ENCODE results near the gene CORT. TPM values are rescaled to one million over a fixed set of nuclear protein-coding genes. Genes with fewer than 3 reads are reported as not detected.
"Not testable (repeated sequence)": the region's sequence is repeated elsewhere in the genome, so short reads cannot be mapped to it uniquely, and the experiment has no call there.

CORT gene
- total RNA-seq, 4 donors from 2014 or later, result 0.29 to 1.2 (median 0.33) TPM; not detected in 1

DNA sequence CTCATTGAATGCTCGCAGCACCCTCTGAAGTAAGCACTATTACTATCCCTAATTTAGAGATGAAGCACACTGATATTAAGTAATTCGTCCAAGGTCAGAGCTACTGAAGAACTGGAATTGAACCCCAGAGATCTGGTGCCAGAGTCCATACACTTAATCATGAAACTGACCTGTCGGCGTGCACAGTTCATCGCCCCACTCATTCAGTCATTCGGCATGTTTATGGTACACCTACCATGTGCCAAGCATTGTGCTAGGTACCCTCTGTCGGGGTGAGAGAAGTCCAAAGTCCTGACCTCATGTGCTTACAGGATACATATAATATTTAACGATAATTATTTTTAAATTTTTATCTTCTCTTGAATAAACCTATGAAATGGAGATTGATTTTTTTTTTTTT, 25.2 kb upstream of the CORT start:
- Histone ChIP-seq H3K27ac (replicated peaks in 1 of 4) (no peak overlapping the region), H3K27me3 (no peaks in the 10 kb centered on the region), H3K36me3 (peaks cover 2 to 20% (median 19%) of the 10 kb centered on the region in 4 donors), H3K4me1 (peaks cover 0 to 10% (median 6%) of the 10 kb centered on the region in 4 donors), H3K9me3 (no peaks in the 10 kb centered on the region), H3K4me3 (no peak overlapping the region)
- DNase-seq (ENCODE audit: extremely low spot score), result no peak
- 75% methylated on average over 8 of the region's 8 CpGs for WGBS
- intact Hi-C loops (cut with DNase I), result loop anchor here (5.0 kb wide), 1 partner anchor 547 kb away; no protein-coding TSS in a partner anchor
- no peak for TF ChIP-seq POLR2A (IDR thresholded peaks at IDR 0.05; ENCODE audit: low read depth)
- no peak for TF ChIP-seq POLR2AphosphoS5 (IDR thresholded peaks at IDR 0.05)
- no peak for TF ChIP-seq CTCF (IDR thresholded peaks at IDR 0.05)
- TF ChIP-seq EP300 (IDR thresholded peaks at IDR 0.05), result no peak

DNA sequence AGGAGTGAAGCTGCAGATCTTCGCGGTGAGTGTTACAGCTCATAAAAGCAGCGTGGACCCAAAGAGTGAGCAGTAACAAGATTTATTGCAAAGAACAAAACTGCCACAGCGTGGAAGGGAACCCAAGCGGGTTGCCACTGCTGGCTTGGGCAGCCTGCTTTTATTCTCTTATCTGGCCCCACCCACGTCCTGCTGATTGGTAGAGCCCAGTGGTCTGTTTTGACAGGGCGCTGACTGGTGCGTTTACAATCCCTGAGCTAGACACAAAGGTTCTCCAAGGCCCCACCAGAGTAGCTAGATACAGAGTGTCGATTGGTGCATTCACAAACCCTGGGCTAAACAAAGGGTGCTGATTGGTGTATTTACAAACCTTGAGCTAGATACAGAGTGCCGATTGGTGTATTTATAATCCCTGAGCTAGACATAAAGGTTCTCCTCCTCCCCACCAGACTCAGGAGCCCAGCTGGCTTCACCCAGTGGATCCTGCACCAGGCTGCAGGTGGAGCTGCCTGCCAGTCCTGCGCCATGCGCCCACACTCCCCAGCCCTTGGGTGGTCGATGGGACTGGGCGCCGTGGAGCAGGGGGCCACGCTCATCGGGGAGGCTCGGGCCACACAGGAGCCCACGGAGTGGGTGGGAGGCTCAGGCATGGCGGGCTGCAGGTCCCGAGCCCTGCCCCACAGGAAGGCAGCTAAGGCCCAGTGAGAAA, 23.9 kb upstream of the CORT start:
- H3K36me3 ChIP-seq; H3K9me3 ChIP-seq; H3K27me3 ChIP-seq; DNase-seq (ENCODE audit: extremely low spot score); H3K27ac ChIP-seq (replicated peaks in 1 of 4); H3K4me3 ChIP-seq: not testable (repeated sequence)
- 84% methylated on average over 21 of the region's 21 CpGs for WGBS
- peaks cover under 1 to 17% (median 12%) of the 10 kb centered on the region in 4 donors for H3K4me1 ChIP-seq
- intact Hi-C loops (cut with DNase I), result loop anchor here (5.0 kb wide), 1 partner anchor 549 kb away; no protein-coding TSS in a partner anchor

DNA sequence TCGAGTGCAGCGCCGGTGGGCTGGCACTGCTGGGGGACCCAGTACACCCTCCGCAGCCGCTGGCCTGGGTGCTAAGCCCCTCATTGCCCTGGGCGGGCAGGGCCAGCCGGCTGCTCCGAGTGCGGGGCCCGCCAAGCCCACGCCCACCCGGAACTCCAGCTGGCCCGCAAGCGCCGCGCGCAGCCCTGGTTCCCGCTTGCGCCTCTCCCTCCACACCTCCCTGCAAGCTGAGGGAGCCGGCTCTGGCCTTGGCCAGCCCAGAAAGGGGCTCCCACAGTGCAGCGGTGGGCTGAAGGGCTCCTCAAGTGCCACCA, 23.3 kb upstream of the CORT start:
- WGBS, result 100% methylated on average over 2 of the region's 21 CpGs
- peaks cover 6 to 22% (median 17%) of the 10 kb centered on the region in 4 donors for H3K4me1 ChIP-seq
- DNase-seq (ENCODE audit: extremely low spot score); H3K27me3 ChIP-seq; H3K27ac ChIP-seq (replicated peaks in 1 of 4); H3K9me3 ChIP-seq; H3K36me3 ChIP-seq; H3K4me3 ChIP-seq: not testable (repeated sequence)
- intact Hi-C loops (cut with DNase I), result loop anchor here (5.0 kb wide), 1 partner anchor 549 kb away; no protein-coding TSS in a partner anchor

DNA sequence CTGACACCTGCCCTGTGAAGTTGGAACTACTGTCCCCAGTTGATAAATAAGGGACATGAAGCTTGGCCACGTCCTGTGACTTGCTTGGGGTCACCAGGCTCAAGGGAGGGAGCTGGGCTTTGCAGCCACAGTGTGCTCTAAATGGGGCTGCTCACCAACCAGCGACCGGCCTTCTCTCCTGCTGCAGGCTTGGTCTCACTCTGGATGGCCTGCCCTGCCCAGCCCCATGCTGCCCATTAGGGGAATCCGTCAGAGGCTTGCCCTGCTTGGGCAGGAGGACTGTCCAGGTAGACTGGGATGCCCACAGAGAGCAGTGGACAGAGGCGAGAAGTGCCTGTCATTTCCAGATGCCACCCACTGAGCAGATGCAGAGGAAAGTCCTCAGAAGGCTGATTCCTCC, 20.8 kb upstream of the CORT start:
- intact Hi-C loops (cut with DNase I), result loop anchor here (2.0 to 5.0 kb wide), 3 partner anchors 24 to 552 kb away; no protein-coding TSS in a partner anchor
- no peak for TF ChIP-seq CTCF (IDR thresholded peaks at IDR 0.05)
- TF ChIP-seq POLR2A (IDR thresholded peaks at IDR 0.05; ENCODE audit: low read depth), result no peak
- no peak for TF ChIP-seq EP300 (IDR thresholded peaks at IDR 0.05)
- TF ChIP-seq POLR2AphosphoS5 (IDR thresholded peaks at IDR 0.05), result no peak
- Histone ChIP-seq H3K9me3 (no peaks in the 10 kb centered on the region), H3K4me3 (no peak overlapping the region), H3K27me3 (no peaks in the 10 kb centered on the region), H3K36me3 (no peaks in the 10 kb centered on the region), H3K27ac (replicated peaks in 1 of 4) (no peak overlapping the region), H3K4me1 (peaks cover 8 to 30% (median 20%) of the 10 kb centered on the region in 4 donors)
- WGBS, result 78% methylated on average over 4 of the region's 5 CpGs
- no peak for DNase-seq (ENCODE audit: extremely low spot score)

DNA sequence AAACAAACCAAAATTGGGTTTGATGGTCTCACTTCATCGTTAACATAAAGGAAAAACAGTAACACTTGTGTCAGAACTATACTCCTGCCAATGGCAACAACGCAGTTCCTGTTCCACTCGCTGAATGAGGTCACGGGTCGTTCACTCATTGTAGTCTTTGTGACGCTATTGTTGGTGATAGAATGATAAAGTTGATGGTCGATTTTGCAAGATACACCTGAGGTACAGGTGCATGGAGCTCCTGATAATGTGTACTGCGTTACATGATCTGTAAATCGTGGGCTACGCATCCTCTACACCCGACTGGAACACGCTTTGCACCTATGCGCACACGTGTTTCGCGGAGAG, 20.0 kb upstream of the CORT start:
- DNase-seq (ENCODE audit: extremely low spot score), result no peak
- WGBS, result 38% methylated on average over 7 of the region's 16 CpGs
- Histone ChIP-seq H3K9me3 (no peaks in the 10 kb centered on the region), H3K27me3 (no peaks in the 10 kb centered on the region), H3K4me3 (peak overlapping the region; percentile 70 to 83 (median 77)), H3K36me3 (peaks cover 0 to 4% (median 0%) of the 10 kb centered on the region in 4 donors), H3K27ac (replicated peaks in 1 of 4) (peak overlapping the region; percentile 67 to 83 (median 79)), H3K4me1 (peaks cover 8 to 30% (median 20%) of the 10 kb centered on the region in 4 donors)
- TF ChIP-seq CTCF (IDR thresholded peaks at IDR 0.05) (no peak), EP300 (IDR thresholded peaks at IDR 0.05) (no peak), POLR2AphosphoS5 (IDR thresholded peaks at IDR 0.05) (no peak), POLR2A (IDR thresholded peaks at IDR 0.05; ENCODE audit: low read depth) (no peak)
- intact Hi-C loops (cut with DNase I), result loop anchor here (2.0 to 5.0 kb wide), 5 partner anchors 25 to 553 kb away; no protein-coding TSS in a partner anchor
